IMR-90 (cell line): ENCODE results near the gene HYOU1. TPM values are rescaled to one million over a fixed set of nuclear protein-coding genes. Genes with fewer than 3 reads are reported as not detected.

ENCODE experiments used
- ATAC-seq: fragments of 200-7000 bp; cut with Tn5 transposase; 2 replicates; pipeline ENCODE4 v1.9.1; 2020; ENCODE audit warnings: low read depth, mild to moderate bottlenecking, moderate library complexity
- BruUV-seq: library from RNA; stranded (reverse); fragments of 400-500 nt; replicated peaks from 2 replicates; lab custom pipeline; 2021; lab: Mats Ljungman, UMichigan
- CTCF ChIA-PET: fragments of 300-600 bp; formaldehyde crosslinking; extraction: SDS; loops from one replicate; lab custom pipeline; 2021; ENCODE audit warnings: antibody characterized with exemption; lab: Yijun Ruan, JAX
- POLR2A ChIA-PET: fragments of 300-600 bp; sonication (Branson Sonifier 250); formaldehyde crosslinking; loops from one replicate; lab custom pipeline; 2022; ENCODE audit warnings: antibody characterized with exemption; ENCODE audit not compliant: unreplicated experiment; lab: Charles Lee
- DNase-seq: peaks from one replicate; pipeline ENCODE4 v3.0.0; 2013
- H2AFZ ChIP-seq: replicated peaks from 2 replicates; pipeline ENCODE3; 2013; ENCODE audit warnings: low read length, mild to moderate bottlenecking; ENCODE audit not compliant: poor library complexity
- H2AK5ac ChIP-seq: 2 replicates; pipeline ENCODE4 v1.6.1; 2013; ENCODE audit warnings: low read depth, low read length, inconsistent platforms
- H2AK9ac ChIP-seq: replicated peaks from 2 replicates; pipeline ENCODE3; 2013; ENCODE audit warnings: mild to moderate bottlenecking, low read depth, low read length, moderate library complexity; ENCODE audit not compliant: poor library complexity
- H2BK120ac ChIP-seq: 2 replicates; pipeline ENCODE4 v1.6.1; 2013; ENCODE audit warnings: low read depth, low read length, inconsistent platforms
- H2BK15ac ChIP-seq: 3 replicates; pipeline ENCODE4 v1.6.1; 2013; ENCODE audit warnings: low read depth, low read length, inconsistent platforms
- H2BK20ac ChIP-seq: 2 replicates; pipeline ENCODE4 v1.6.1; 2013; ENCODE audit warnings: low read depth, mild to moderate bottlenecking, inconsistent platforms, low read length, moderate library complexity
- H2BK5ac ChIP-seq: 2 replicates; pipeline ENCODE4 v1.6.1; 2013; ENCODE audit warnings: mild to moderate bottlenecking, low read depth, low read length, inconsistent platforms; ENCODE audit not compliant: poor library complexity, severe bottlenecking
- H3K14ac ChIP-seq: replicated peaks from 2 replicates; pipeline ENCODE4 v1.6.1; 2013; ENCODE audit warnings: low read depth, low read length, inconsistent platforms
- H3K18ac ChIP-seq: 2 replicates; pipeline ENCODE4 v1.6.1; 2013; ENCODE audit warnings: low read depth, low read length, control low read depth
- H3K23ac ChIP-seq: 2 replicates; pipeline ENCODE4 v1.6.1; 2013; ENCODE audit warnings: low read depth, low read length, inconsistent platforms
- H3K27ac ChIP-seq: 2 replicates; pipeline ENCODE4 v1.5.1; 2013; ENCODE audit warnings: mild to moderate bottlenecking, control low read depth, low read length; ENCODE audit not compliant: insufficient read depth
- H3K27me3 ChIP-seq: 2 replicates; pipeline ENCODE4 v1.6.1; 2013; ENCODE audit warnings: low read length; ENCODE audit not compliant: control insufficient read depth, insufficient read depth
- H3K36me3 ChIP-seq: 2 replicates; pipeline ENCODE4 v1.6.1; 2013; ENCODE audit warnings: low read length, mixed read lengths; ENCODE audit not compliant: control insufficient read depth, insufficient read depth
- H3K4ac ChIP-seq: 2 replicates; pipeline ENCODE4 v1.6.1; 2013; ENCODE audit warnings: low read depth, low read length, inconsistent platforms
- H3K4me1 ChIP-seq: 2 replicates; pipeline ENCODE4 v1.6.1; 2013; ENCODE audit warnings: low read length, mixed read lengths; ENCODE audit not compliant: control insufficient read depth, insufficient read depth
- H3K4me2 ChIP-seq: 2 replicates; pipeline ENCODE4 v1.6.1; 2013; ENCODE audit warnings: low read depth, mild to moderate bottlenecking, control low read depth, low read length, moderate library complexity
- H3K4me3 ChIP-seq: 2 replicates; pipeline ENCODE4 v1.5.1; 2013; ENCODE audit warnings: low read depth, mild to moderate bottlenecking, control low read depth, low read length, moderate library complexity; ENCODE audit not compliant: insufficient read depth
- H3K56ac ChIP-seq: 2 replicates; pipeline ENCODE4 v1.6.1; 2013; ENCODE audit warnings: low read length, inconsistent platforms; ENCODE audit not compliant: insufficient read depth; ENCODE audit errors: extremely low read depth
- H3K79me1 ChIP-seq, 2 experiments: 2 replicates each; pipeline ENCODE4 v1.6.1; 2013; ENCODE audit warnings: low read length in 2 of 2, inconsistent platforms in 1 of 2, low read depth in 1 of 2
- H3K9ac ChIP-seq: 2 replicates; pipeline ENCODE4 v1.6.1; 2013; ENCODE audit warnings: low read depth, low read length, control low read depth
- H3K9me1 ChIP-seq: 2 replicates; pipeline ENCODE4 v1.6.1; 2013; ENCODE audit warnings: low read length, inconsistent platforms; ENCODE audit not compliant: insufficient read depth
- H3K9me3 ChIP-seq: 2 replicates; pipeline ENCODE4 v1.6.1; 2013; ENCODE audit warnings: low read length; ENCODE audit not compliant: control insufficient read depth, insufficient read depth
- H4K20me1 ChIP-seq: 2 replicates; pipeline ENCODE4 v1.6.1; 2013; ENCODE audit warnings: low read length, inconsistent platforms; ENCODE audit not compliant: insufficient read depth
- H4K5ac ChIP-seq: 2 replicates; pipeline ENCODE4 v1.6.1; 2013; ENCODE audit warnings: mild to moderate bottlenecking, low read depth, low read length, control low read depth
- H4K8ac ChIP-seq, 2 experiments: 2 replicates each; pipeline ENCODE4 v1.6.1; 2013; ENCODE audit warnings: low read depth in 2 of 2, low read length in 2 of 2, control low read depth in 1 of 2, inconsistent platforms in 1 of 2
- H4K91ac ChIP-seq: 2 replicates; pipeline ENCODE4 v1.6.1; 2013; ENCODE audit warnings: low read depth, low read length, inconsistent platforms; ENCODE audit not compliant: insufficient read depth
- BHLHE40 ChIP-seq: fragments of 150-350 bp; IDR thresholded peaks from 2 replicates; pipeline ENCODE4 v1.6.1; 2016; ENCODE audit warnings: mild to moderate bottlenecking, low read depth, low read length
- CEBPB ChIP-seq: IDR thresholded peaks from 2 replicates; pipeline ENCODE4 v1.6.1; 2012; ENCODE audit warnings: low read depth, low read length, improper control_type of control experiment
- CHD1 ChIP-seq: IDR thresholded peaks from 2 replicates; pipeline ENCODE4 v1.6.1; 2012; ENCODE audit warnings: low read depth, low read length, improper control_type of control experiment
- FOS ChIP-seq: fragments of 150-350 bp; IDR thresholded peaks from 2 replicates; pipeline ENCODE4 v1.6.1; 2016; ENCODE audit warnings: low read depth, low read length
- MAFK ChIP-seq: IDR thresholded peaks from 2 replicates; pipeline ENCODE4 v1.6.1; 2012; ENCODE audit warnings: low read depth, low read length, improper control_type of control experiment
- RAD21 ChIP-seq: IDR thresholded peaks from 2 replicates; pipeline ENCODE4 v1.6.1; 2012; ENCODE audit warnings: low read length, improper control_type of control experiment
- RCOR1 ChIP-seq: IDR thresholded peaks from 2 replicates; pipeline ENCODE4 v1.6.1; 2012; ENCODE audit warnings: mild to moderate bottlenecking, low read length, improper control_type of control experiment; ENCODE audit not compliant: insufficient replicate concordance
- RFX5 ChIP-seq: IDR thresholded peaks from 2 replicates; pipeline ENCODE4 v1.8.0; 2012; ENCODE audit warnings: low read depth, mild to moderate bottlenecking, low read length, moderate library complexity
- WGBS, 2 experiments: methylation state at CpG; one replicate each; pipeline versions ENCODE4 v1.1.5 to v1.1.7; 2013; ENCODE audit warnings: missing lambda C conversion rate in 2 of 2; ENCODE audit not compliant: insufficient read length in 1 of 2; ENCODE audit errors: extremely low coverage in 2 of 2; 5-methylcytosine and 5-hydroxymethylcytosine counted together
- dilution Hi-C: fragments of 300-500 bp; cut with HindIII; formaldehyde crosslinking; loops from one replicate; pipeline ENCODE4 v1.14.3; 2018; ENCODE audit warnings: low sequenced_read_pairs; ENCODE audit not compliant: unreplicated experiment
- in situ Hi-C: fragments of 300-500 bp; cut with MboI; formaldehyde crosslinking; loops from 3 replicates; pipeline ENCODE4 v1.14.3; 2019; ENCODE audit warnings: low sequenced_read_pairs, inconsistent platforms, mixed read lengths
- intact Hi-C: fragments of 100-400 bp; cut with micrococcal nuclease; formaldehyde crosslinking; loops from 2 replicates; pipeline ENCODE4 v1.10.0; 2022
- polyA plus RNA-seq, 3 experiments: library from polyadenylated mRNA; depleted of rRNA; stranded (reverse); fragments of >200 nt; gene quantifications; 2 replicates each; pipeline ENCODE4 v1.2.3, GENCODE V29; 2012; ENCODE audit warnings: low replicate concordance in 1 of 3
- total RNA-seq: library from RNA; depleted of rRNA; stranded (reverse); fragments of >200 nt; gene quantifications from 2 replicates; pipeline ENCODE4 v1.2.3, GENCODE V29; 2012
- TF ChIP-seq, protein P1 (sequence below): conservative IDR thresholded peaks from 2 replicates; pipeline ENCODE4 v1.5.1; 2012; ENCODE audit warnings: mild to moderate bottlenecking, low read depth, low read length, improper control_type of control experiment
- TF ChIP-seq, protein P2 (sequence below): fragments of 150-350 bp; IDR thresholded peaks from 2 replicates; pipeline ENCODE4 v1.6.1; 2016; ENCODE audit warnings: low read depth, mild to moderate bottlenecking, low read length, moderate library complexity, borderline replicate concordance
- TF ChIP-seq, protein P3 (sequence below): fragments of 150-350 bp; IDR thresholded peaks from 2 replicates; pipeline ENCODE4 v1.6.1; 2017; ENCODE audit warnings: mild to moderate bottlenecking, antibody characterized with exemption, low read length, low read depth

HYOU1 gene
- total and polyA plus RNA-seq, 2 of the 4 experiments (the other 2 are of a cell fraction): 117 to 181 TPM

DNA sequence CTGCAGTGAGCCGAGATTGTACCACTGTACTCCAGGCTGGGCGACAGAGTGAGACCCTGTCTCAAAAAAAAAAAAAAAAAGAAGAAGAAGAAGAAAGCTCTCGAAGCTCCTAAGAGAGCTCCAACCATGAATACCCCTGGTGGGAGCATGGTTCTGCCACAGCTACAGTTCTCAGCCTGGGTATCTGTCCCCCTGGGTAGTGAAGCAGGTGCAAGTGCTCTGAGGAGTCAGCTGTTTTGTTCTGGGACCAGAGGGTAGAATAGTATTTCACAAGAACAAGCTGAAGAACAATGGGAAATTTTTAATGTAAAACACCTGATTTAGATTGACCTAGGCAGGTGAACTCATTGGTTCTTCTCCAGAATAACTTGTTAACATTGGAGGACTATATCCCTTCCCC, 4.3 kb upstream of the HYOU1 start:
- H2BK120ac ChIP-seq: no peak overlapping the region
- H3K14ac ChIP-seq: no peak overlapping the region
- no peak overlapping the region for H2BK20ac ChIP-seq
- no peak overlapping the region for H2BK15ac ChIP-seq
- H2AK5ac ChIP-seq: no peak overlapping the region
- H4K8ac ChIP-seq: no peak overlapping the region
- no peak for DNase-seq
- ATAC-seq: no peak
- H3K9me1 ChIP-seq: peaks cover 3% of the 10 kb centered on the region; the same call in 1 of the 2 replicates
- H3K4me2 ChIP-seq: no peak overlapping the region
- H3K56ac ChIP-seq: no peak overlapping the region
- no peaks in the 10 kb centered on the region for H3K9me3 ChIP-seq
- WGBS, 2 experiments: 76% methylated on average over 2 of the region's 3 CpGs; no CpG with 5 or more reads in 1 of the 2 experiments
- H2AK9ac ChIP-seq: no peak overlapping the region
- intact Hi-C loops (no loop called here), in situ Hi-C loops (no loop called here), dilution Hi-C loops (no loop called here)
- H4K5ac ChIP-seq: no peak overlapping the region
- TF ChIP-seq RAD21 (no peak), RFX5 (no peak), RCOR1 (no peak), BHLHE40 (no peak), FOS (no peak), CEBPB (no peak), MAFK (no peak), CHD1 (no peak)
- TF ChIP-seq, protein P1, sequence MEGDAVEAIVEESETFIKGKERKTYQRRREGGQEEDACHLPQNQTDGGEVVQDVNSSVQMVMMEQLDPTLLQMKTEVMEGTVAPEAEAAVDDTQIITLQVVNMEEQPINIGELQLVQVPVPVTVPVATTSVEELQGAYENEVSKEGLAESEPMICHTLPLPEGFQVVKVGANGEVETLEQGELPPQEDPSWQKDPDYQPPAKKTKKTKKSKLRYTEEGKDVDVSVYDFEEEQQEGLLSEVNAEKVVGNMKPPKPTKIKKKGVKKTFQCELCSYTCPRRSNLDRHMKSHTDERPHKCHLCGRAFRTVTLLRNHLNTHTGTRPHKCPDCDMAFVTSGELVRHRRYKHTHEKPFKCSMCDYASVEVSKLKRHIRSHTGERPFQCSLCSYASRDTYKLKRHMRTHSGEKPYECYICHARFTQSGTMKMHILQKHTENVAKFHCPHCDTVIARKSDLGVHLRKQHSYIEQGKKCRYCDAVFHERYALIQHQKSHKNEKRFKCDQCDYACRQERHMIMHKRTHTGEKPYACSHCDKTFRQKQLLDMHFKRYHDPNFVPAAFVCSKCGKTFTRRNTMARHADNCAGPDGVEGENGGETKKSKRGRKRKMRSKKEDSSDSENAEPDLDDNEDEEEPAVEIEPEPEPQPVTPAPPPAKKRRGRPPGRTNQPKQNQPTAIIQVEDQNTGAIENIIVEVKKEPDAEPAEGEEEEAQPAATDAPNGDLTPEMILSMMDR: no peak
- TF ChIP-seq, protein P2, sequence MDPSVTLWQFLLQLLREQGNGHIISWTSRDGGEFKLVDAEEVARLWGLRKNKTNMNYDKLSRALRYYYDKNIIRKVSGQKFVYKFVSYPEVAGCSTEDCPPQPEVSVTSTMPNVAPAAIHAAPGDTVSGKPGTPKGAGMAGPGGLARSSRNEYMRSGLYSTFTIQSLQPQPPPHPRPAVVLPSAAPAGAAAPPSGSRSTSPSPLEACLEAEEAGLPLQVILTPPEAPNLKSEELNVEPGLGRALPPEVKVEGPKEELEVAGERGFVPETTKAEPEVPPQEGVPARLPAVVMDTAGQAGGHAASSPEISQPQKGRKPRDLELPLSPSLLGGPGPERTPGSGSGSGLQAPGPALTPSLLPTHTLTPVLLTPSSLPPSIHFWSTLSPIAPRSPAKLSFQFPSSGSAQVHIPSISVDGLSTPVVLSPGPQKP: no peak
- TF ChIP-seq, protein P3, sequence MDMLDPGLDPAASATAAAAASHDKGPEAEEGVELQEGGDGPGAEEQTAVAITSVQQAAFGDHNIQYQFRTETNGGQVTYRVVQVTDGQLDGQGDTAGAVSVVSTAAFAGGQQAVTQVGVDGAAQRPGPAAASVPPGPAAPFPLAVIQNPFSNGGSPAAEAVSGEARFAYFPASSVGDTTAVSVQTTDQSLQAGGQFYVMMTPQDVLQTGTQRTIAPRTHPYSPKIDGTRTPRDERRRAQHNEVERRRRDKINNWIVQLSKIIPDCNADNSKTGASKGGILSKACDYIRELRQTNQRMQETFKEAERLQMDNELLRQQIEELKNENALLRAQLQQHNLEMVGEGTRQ: no peak
- no peaks in the 10 kb centered on the region for H4K20me1 ChIP-seq
- no peak overlapping the region for H3K27ac ChIP-seq
- H3K4me3 ChIP-seq: no peak overlapping the region
- no peak overlapping the region for H3K9ac ChIP-seq
- no peak overlapping the region for H3K23ac ChIP-seq
- no TSS peak for BruUV-seq
- H3K79me1 ChIP-seq: peaks cover 14 to 37% of the 10 kb centered on the region in 2 experiments
- H4K91ac ChIP-seq: no peak overlapping the region
- POLR2A ChIA-PET: no interaction called here
- no peak overlapping the region for H2AFZ ChIP-seq
- CTCF ChIA-PET: no interaction called here
- H3K4ac ChIP-seq: no peak overlapping the region
- H3K36me3 ChIP-seq: no peaks in the 10 kb centered on the region; the same call in 1 of the 2 replicates
- no peaks in the 10 kb centered on the region for H3K27me3 ChIP-seq
- H3K4me1 ChIP-seq: peaks cover 6% of the 10 kb centered on the region
- H3K18ac ChIP-seq: no peak overlapping the region
- no peak overlapping the region for H2BK5ac ChIP-seq
